ENCODE data around the gene CNTN6. TPM values are rescaled to one million over a fixed set of nuclear protein-coding genes. Genes with fewer than 3 reads are reported as not detected.

Gene CNTN6
- polyA plus RNA-seq, 1 donor (not counting 4 experiments of a cell fraction or from before 2014, with no cell fraction given): not detected

DNA sequence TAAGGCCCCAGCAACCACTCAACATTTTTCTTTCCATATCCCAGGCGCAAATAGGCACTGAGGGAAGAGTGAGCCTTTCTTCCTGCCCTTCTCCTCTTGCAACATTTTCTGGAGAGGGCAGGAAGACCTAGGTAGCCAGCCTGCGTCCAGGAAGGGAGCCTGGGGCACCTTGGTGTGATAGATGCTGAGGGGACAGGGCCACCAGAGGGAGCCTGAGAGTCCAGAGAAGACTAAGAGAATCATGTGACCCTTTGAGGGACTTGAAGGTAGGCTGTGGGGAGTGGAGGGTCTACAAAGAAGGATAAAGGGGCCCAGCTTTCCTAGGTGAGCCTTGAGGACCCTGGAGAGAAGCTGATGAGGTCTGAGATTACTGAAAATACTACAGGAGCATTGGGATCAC lies 346.6 kb downstream of the CNTN6 start:
- dilution Hi-C loops (cut with MboI; ENCODE audit: extremely low pct_ligation_motif_present, low sequenced_read_pairs): no loop called here
- Histone ChIP-seq H3K9me1 (ENCODE audit: control insufficient read depth, extremely low read depth, insufficient read depth, low read length) (no peaks in the 10 kb centered on the region), H3K27me3 (ENCODE audit: control insufficient read depth, extremely low read depth, insufficient read depth, low read length) (no peaks in the 10 kb centered on the region), H3K9me3 (ENCODE audit: control insufficient read depth, low read depth, low read length) (no peaks in the 10 kb centered on the region), H3K4me1 (ENCODE audit: control insufficient read depth, extremely low read depth, insufficient read depth, low read length) (no peaks in the 10 kb centered on the region), H3K79me2 (ENCODE audit: control insufficient read depth, insufficient read depth, low read length) (no peaks in the 10 kb centered on the region), H3K36me3 (ENCODE audit: control insufficient read depth in 2 of 2, extremely low read depth in 1 of 2, insufficient read depth in 2 of 2, low read length in 2 of 2) (no peaks in the 10 kb centered on the region), H4K20me1 (ENCODE audit: control insufficient read depth, extremely low read depth, insufficient read depth, low read length) (no peaks in the 10 kb centered on the region), H3K27ac (ENCODE audit: control insufficient read depth, insufficient read depth, low read length) (no peak overlapping the region), H3K4me2 (ENCODE audit: control insufficient read depth, extremely low read depth, insufficient read depth, low read depth, low read length) (no peak overlapping the region), H3K9ac (ENCODE audit: control insufficient read depth, extremely low read depth, insufficient read depth, low read length) (no peak overlapping the region), H2AFZ (ENCODE audit: control insufficient read depth, low read length) (no peak overlapping the region), H3K4me3 (ENCODE audit: control insufficient read depth in 2 of 3, extremely low read depth in 1 of 3, insufficient read depth in 2 of 3, low read depth in 1 of 3, low read length in 3 of 3) (no peak overlapping the region)
- no peak for DNase-seq (ENCODE audit: low read depth, low spot score)
- TF ChIP-seq, protein P1, sequence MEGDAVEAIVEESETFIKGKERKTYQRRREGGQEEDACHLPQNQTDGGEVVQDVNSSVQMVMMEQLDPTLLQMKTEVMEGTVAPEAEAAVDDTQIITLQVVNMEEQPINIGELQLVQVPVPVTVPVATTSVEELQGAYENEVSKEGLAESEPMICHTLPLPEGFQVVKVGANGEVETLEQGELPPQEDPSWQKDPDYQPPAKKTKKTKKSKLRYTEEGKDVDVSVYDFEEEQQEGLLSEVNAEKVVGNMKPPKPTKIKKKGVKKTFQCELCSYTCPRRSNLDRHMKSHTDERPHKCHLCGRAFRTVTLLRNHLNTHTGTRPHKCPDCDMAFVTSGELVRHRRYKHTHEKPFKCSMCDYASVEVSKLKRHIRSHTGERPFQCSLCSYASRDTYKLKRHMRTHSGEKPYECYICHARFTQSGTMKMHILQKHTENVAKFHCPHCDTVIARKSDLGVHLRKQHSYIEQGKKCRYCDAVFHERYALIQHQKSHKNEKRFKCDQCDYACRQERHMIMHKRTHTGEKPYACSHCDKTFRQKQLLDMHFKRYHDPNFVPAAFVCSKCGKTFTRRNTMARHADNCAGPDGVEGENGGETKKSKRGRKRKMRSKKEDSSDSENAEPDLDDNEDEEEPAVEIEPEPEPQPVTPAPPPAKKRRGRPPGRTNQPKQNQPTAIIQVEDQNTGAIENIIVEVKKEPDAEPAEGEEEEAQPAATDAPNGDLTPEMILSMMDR (optimal IDR thresholded peaks at IDR 0.05 in 1 of 3, IDR thresholded peaks at IDR 0.05 in 1 of 3, conservative IDR thresholded peaks at IDR 0.05 in 1 of 3; ENCODE audit: extremely low read depth in 1 of 3, insufficient read depth in 2 of 3, low read length in 3 of 3): peak in 1 of 3 experiments; percentile 31
- no peak for TF ChIP-seq EZH2 (IDR thresholded peaks at IDR 0.05; ENCODE audit: low read length)
- FAIRE-seq: no peak

DNA sequence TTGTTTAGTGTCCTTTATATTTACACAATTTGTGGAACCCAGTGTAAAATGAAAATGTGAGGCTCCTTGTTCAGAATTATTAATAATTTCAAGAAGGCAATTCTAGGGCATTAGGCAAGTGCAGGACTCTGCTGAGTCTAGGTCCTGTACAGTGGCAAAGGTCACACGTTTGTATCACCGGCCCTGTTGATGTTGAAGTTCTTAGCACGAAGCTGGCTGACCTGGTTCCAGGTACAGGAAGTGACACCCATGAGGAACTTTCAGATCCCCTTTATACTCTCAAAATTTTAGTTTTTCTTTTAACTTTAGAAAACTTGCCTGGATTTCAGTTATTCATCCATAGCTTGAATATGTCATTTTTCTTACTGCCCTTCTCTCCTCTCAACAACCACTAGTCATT lies 349.4 kb downstream of the CNTN6 start:
- Histone ChIP-seq H3K79me2 (ENCODE audit: control insufficient read depth, insufficient read depth, low read length) (no peaks in the 10 kb centered on the region), H4K20me1 (ENCODE audit: control insufficient read depth, extremely low read depth, insufficient read depth, low read length) (no peaks in the 10 kb centered on the region), H3K9me3 (ENCODE audit: control insufficient read depth, low read depth, low read length) (no peaks in the 10 kb centered on the region), H3K4me1 (ENCODE audit: control insufficient read depth, extremely low read depth, insufficient read depth, low read length) (no peaks in the 10 kb centered on the region), H3K4me3 (ENCODE audit: control insufficient read depth in 2 of 3, extremely low read depth in 1 of 3, insufficient read depth in 2 of 3, low read depth in 1 of 3, low read length in 3 of 3) (no peak overlapping the region), H3K27me3 (ENCODE audit: control insufficient read depth, extremely low read depth, insufficient read depth, low read length) (no peaks in the 10 kb centered on the region), H3K9me1 (ENCODE audit: control insufficient read depth, extremely low read depth, insufficient read depth, low read length) (no peaks in the 10 kb centered on the region), H3K4me2 (ENCODE audit: control insufficient read depth, extremely low read depth, insufficient read depth, low read depth, low read length) (no peak overlapping the region), H2AFZ (ENCODE audit: control insufficient read depth, low read length) (no peak overlapping the region), H3K9ac (ENCODE audit: control insufficient read depth, extremely low read depth, insufficient read depth, low read length) (no peak overlapping the region), H3K27ac (ENCODE audit: control insufficient read depth, insufficient read depth, low read length) (no peak overlapping the region), H3K36me3 (ENCODE audit: control insufficient read depth in 2 of 2, extremely low read depth in 1 of 2, insufficient read depth in 2 of 2, low read length in 2 of 2) (no peaks in the 10 kb centered on the region)
- TF ChIP-seq EZH2 (IDR thresholded peaks at IDR 0.05; ENCODE audit: low read length): no peak
- TF ChIP-seq, protein P1 (optimal IDR thresholded peaks at IDR 0.05 in 1 of 3, IDR thresholded peaks at IDR 0.05 in 1 of 3, conservative IDR thresholded peaks at IDR 0.05 in 1 of 3; ENCODE audit: extremely low read depth in 1 of 3, insufficient read depth in 2 of 3, low read length in 3 of 3): no peak
- FAIRE-seq (no peak), DNase-seq (ENCODE audit: low read depth, low spot score) (no peak)
- dilution Hi-C loops (cut with MboI; ENCODE audit: extremely low pct_ligation_motif_present, low sequenced_read_pairs): no loop called here

Measured in keratinocyte (primary cell).